ENCODE results near the gene KLRC2. TPM values are rescaled to one million over a fixed set of nuclear protein-coding genes. Genes with fewer than 3 reads are reported as not detected.
"Not testable (repeated sequence)": the region's sequence is repeated elsewhere in the genome, so short reads cannot be mapped to it uniquely, and the experiment has no call there.

The KLRC2 gene
- total RNA-seq, 2 experiments from 2014 or later = 0.22 TPM; not detected in 1

DNA sequence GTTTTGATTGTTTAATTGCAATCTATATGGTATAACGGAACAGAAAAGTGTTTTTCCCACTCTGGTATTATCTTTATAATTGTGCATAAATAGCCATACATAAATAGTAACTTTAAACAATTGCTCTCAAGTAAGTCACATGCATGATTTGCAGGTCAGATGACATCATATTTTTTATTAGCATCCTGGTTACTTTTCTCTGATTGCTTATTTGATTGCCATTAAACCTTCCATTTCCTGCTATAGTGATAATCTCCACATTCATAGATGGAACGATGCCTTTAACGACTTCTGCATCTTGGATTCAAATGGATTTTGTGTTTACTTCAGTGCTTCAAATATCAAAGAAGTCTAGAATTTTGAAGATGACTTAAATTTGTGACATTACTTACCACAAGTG is 42.5 kb downstream of the KLRC2 start:
- Mint-ChIP-seq H3K9me3 (no peaks in the 10 kb centered on the region), H3K4me1 (ENCODE audit: low read depth) (peaks cover 7% of the 10 kb centered on the region), H3K27me3 (peaks cover 37% of the 10 kb centered on the region), H3K27ac (no peak overlapping the region), H3K36me3 (ENCODE audit: low read depth) (no peaks in the 10 kb centered on the region), H3K4me3 (no peak overlapping the region)
- no peak overlapping the region for H3K4me3 ChIP-seq (ENCODE audit: low read length)
- ATAC-seq (ENCODE audit: poor library complexity) (no peak), DNase-seq (no peak)
- no peaks in the 10 kb centered on the region for H3K36me3 ChIP-seq (ENCODE audit: insufficient read depth, low read length)
- ChIA-PET POLR2A (no interaction called here), CTCF (no interaction called here)
- H3K27ac ChIP-seq (ENCODE audit: low read depth in 1 of 2, low read length in 2 of 2) = no peak overlapping the region
- H3K27me3 ChIP-seq (ENCODE audit: control insufficient read depth in 1 of 2, insufficient read depth in 2 of 2, low read length in 2 of 2) = peaks cover 0 to 6% of the 10 kb centered on the region in 2 experiments
- no peaks in the 10 kb centered on the region for H3K4me1 ChIP-seq (ENCODE audit: insufficient read depth, low read length)
- TF ChIP-seq, protein P1, sequence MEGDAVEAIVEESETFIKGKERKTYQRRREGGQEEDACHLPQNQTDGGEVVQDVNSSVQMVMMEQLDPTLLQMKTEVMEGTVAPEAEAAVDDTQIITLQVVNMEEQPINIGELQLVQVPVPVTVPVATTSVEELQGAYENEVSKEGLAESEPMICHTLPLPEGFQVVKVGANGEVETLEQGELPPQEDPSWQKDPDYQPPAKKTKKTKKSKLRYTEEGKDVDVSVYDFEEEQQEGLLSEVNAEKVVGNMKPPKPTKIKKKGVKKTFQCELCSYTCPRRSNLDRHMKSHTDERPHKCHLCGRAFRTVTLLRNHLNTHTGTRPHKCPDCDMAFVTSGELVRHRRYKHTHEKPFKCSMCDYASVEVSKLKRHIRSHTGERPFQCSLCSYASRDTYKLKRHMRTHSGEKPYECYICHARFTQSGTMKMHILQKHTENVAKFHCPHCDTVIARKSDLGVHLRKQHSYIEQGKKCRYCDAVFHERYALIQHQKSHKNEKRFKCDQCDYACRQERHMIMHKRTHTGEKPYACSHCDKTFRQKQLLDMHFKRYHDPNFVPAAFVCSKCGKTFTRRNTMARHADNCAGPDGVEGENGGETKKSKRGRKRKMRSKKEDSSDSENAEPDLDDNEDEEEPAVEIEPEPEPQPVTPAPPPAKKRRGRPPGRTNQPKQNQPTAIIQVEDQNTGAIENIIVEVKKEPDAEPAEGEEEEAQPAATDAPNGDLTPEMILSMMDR (IDR thresholded peaks at IDR 0.05) = no peak
- intact Hi-C loops (cut with DNase I, micrococcal nuclease) = loop anchor here in 1 of 2 experiments (10.0 kb wide), 1 partner anchor 58 kb away; no protein-coding TSS in a partner anchor
- H3K9me3 ChIP-seq (ENCODE audit: control insufficient read depth in 1 of 2, insufficient read depth in 1 of 2, low read length in 2 of 2) = no peaks in the 10 kb centered on the region

DNA sequence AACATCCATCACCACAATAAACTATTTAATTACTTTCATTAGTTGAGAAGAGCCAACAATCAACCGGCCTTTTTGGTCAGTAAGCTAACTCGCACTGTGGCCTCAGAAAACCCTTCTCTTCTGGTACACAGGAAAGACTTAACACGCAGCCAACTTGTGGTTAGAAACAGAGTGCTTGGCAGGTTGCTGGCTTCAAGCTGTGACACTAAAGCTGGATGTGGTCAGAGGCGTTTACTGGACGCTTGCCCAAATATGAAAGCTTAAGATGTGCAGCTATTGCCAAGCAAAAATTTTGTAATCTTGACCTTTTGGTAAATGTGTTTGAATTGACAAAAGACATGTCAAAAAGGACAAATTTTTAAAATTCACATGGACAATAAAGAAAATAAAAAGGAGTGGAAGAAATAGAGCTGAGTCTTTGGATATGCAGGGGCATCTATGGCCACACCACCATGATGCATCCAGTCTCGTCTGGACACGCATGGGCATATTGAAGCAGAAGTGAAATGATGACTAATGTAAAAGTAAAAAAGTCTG is 43.3 kb downstream of the KLRC2 start:
- H3K4me1 Mint-ChIP-seq (ENCODE audit: low read depth) = peaks cover 7% of the 10 kb centered on the region
- no peak for ATAC-seq (ENCODE audit: poor library complexity)
- H3K27me3 Mint-ChIP-seq = peaks cover 32% of the 10 kb centered on the region
- no peak overlapping the region for H3K27ac ChIP-seq (ENCODE audit: low read depth in 1 of 2, low read length in 2 of 2)
- no peaks in the 10 kb centered on the region for H3K36me3 ChIP-seq (ENCODE audit: insufficient read depth, low read length)
- TF ChIP-seq, protein P1 (IDR thresholded peaks at IDR 0.05) = no peak
- no peak overlapping the region for H3K27ac Mint-ChIP-seq
- ChIA-PET CTCF (no interaction called here), POLR2A (interaction anchor here (0.6 kb wide), 1 partner anchor 29 kb away, joined by 4 read pairs; no protein-coding TSS in a partner anchor)
- peak in 3 of 14 experiments; percentile 29 to 76 (median 39) for DNase-seq
- H3K36me3 Mint-ChIP-seq (ENCODE audit: low read depth) = no peaks in the 10 kb centered on the region
- no peaks in the 10 kb centered on the region for H3K4me1 ChIP-seq (ENCODE audit: insufficient read depth, low read length)
- no peak overlapping the region for H3K4me3 ChIP-seq (ENCODE audit: low read length)
- no peaks in the 10 kb centered on the region for H3K9me3 ChIP-seq (ENCODE audit: control insufficient read depth in 1 of 2, insufficient read depth in 1 of 2, low read length in 2 of 2)
- H3K9me3 Mint-ChIP-seq = no peaks in the 10 kb centered on the region
- no peaks in the 10 kb centered on the region for H3K27me3 ChIP-seq (ENCODE audit: control insufficient read depth in 1 of 2, insufficient read depth in 2 of 2, low read length in 2 of 2)
- H3K4me3 Mint-ChIP-seq = no peak overlapping the region
- intact Hi-C loops (cut with DNase I, micrococcal nuclease) = loop anchor here in 1 of 2 experiments (10.0 kb wide), 1 partner anchor 58 kb away; no protein-coding TSS in a partner anchor

DNA sequence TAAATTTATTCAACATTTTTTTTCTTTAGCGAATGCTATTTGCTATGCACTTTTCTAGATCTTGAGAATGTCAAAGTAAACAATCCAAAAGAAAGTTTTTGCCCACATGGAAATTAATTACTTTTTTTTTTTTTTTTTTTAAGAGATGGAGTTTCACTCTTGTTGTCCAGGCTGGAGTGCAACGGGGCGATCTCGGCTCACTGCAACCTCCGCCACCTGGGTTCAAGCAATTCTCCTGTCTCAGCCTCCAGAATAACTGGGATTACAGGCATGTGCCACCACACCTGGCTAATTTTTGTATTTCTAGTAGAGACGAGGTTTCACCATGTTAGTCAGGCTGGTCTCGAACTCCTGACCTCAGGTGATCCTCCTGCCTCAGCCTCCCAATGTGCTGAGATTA is 44.8 kb downstream of the KLRC2 start:
- CTCF ChIA-PET; H3K9me3 Mint-ChIP-seq; H3K36me3 Mint-ChIP-seq (ENCODE audit: low read depth); POLR2A ChIA-PET; H3K27me3 ChIP-seq (ENCODE audit: control insufficient read depth in 1 of 2, insufficient read depth in 2 of 2, low read length in 2 of 2); H3K4me3 Mint-ChIP-seq; DNase-seq; H3K4me1 Mint-ChIP-seq (ENCODE audit: low read depth); H3K27ac Mint-ChIP-seq; H3K36me3 ChIP-seq (ENCODE audit: insufficient read depth, low read length); H3K4me3 ChIP-seq (ENCODE audit: low read length); H3K9me3 ChIP-seq (ENCODE audit: control insufficient read depth in 1 of 2, insufficient read depth in 1 of 2, low read length in 2 of 2); H3K4me1 ChIP-seq (ENCODE audit: insufficient read depth, low read length); H3K27ac ChIP-seq (ENCODE audit: low read depth in 1 of 2, low read length in 2 of 2); ATAC-seq (ENCODE audit: poor library complexity): not testable (repeated sequence)
- intact Hi-C loops (cut with DNase I, micrococcal nuclease) = loop anchor here in 1 of 2 experiments (10.0 kb wide), 1 partner anchor 56 kb away; no protein-coding TSS in a partner anchor
- peaks cover 32% of the 10 kb centered on the region for H3K27me3 Mint-ChIP-seq

DNA sequence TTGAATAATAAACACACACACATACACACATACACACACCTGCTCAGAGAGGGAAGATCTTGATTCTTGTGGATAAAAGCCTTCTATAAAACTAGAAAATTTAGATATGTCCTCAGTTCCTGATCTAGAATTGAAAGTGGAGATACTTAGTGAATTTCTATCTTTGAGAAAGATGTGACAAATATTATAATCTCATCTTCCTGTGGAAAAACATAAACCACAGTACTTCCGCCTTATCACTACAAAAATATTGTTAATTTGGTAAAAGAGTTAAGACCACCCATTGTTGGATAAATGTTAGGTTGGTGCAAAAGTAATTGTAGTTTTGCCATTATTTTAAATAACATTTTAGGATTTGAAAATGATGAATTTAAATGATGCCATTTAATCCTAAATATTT is 45.9 kb downstream of the KLRC2 start, which contains the start of gene KLRK1:
Gene KLRK1, minus strand, starts transcription at position 138 of the 400 bp plus-strand sequence. CDS start 1,231 bp downstream, outside the sequence.
- Histone ChIP-seq H3K4me3 (ENCODE audit: low read length) (no peak within 1 kb of the TSS), H3K27ac (ENCODE audit: low read depth in 1 of 2, low read length in 2 of 2) (no peak within 1 kb of the TSS), H3K4me1 (ENCODE audit: insufficient read depth, low read length) (no peaks in the 10 kb centered on the region), H3K27me3 (ENCODE audit: control insufficient read depth in 1 of 2, insufficient read depth in 2 of 2, low read length in 2 of 2) (no peaks in the 10 kb centered on the region), H3K36me3 (ENCODE audit: insufficient read depth, low read length) (no peaks in the 10 kb centered on the region), H3K9me3 (ENCODE audit: control insufficient read depth in 1 of 2, insufficient read depth in 1 of 2, low read length in 2 of 2) (no peaks in the 10 kb centered on the region)
- ChIA-PET POLR2A (no interaction called here), CTCF (no interaction called here)
- H3K4me1 Mint-ChIP-seq (ENCODE audit: low read depth) = no peaks in the 10 kb centered on the region
- DNase-seq (peak in 1 of 14 experiments; percentile 61), ATAC-seq (ENCODE audit: poor library complexity) (no peak)
- peaks cover 34% of the 10 kb centered on the region for H3K27me3 Mint-ChIP-seq
- H3K27ac Mint-ChIP-seq = no peak within 1 kb of the TSS
- intact Hi-C loops (cut with DNase I, micrococcal nuclease) = loop anchor here in 1 of 2 experiments (10.0 kb wide), 1 partner anchor 55 kb away; no protein-coding TSS in a partner anchor
- no peaks in the 10 kb centered on the region for H3K9me3 Mint-ChIP-seq
- no peaks in the 10 kb centered on the region for H3K36me3 Mint-ChIP-seq (ENCODE audit: low read depth)
- no peak within 1 kb of the TSS for H3K4me3 Mint-ChIP-seq
- TF ChIP-seq, protein P1 (IDR thresholded peaks at IDR 0.05) = no peak

All from CD4-positive, alpha-beta T cell (primary cell).